ENCODE data around the gene PTPRK.

DNA sequence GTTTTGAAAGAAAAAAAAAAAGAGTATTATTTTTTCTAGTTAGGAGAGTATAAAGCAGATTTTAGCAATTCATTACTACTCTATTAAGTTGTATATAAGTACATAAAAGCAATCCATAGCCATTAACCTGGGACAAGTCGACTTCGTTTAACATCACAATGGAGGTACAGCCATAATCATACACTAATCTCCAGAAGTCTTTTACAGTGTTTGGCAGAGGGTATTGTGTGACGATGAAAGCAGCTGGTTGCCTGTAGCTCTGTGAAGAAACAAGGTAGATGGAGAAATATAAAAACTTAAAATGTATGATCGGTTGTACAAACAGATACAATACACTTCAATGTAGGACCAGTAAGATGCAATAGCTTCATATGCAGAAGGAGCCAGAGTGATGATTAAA is 543.6 kb downstream of the PTPRK start:
- TF ChIP-seq, protein P1, sequence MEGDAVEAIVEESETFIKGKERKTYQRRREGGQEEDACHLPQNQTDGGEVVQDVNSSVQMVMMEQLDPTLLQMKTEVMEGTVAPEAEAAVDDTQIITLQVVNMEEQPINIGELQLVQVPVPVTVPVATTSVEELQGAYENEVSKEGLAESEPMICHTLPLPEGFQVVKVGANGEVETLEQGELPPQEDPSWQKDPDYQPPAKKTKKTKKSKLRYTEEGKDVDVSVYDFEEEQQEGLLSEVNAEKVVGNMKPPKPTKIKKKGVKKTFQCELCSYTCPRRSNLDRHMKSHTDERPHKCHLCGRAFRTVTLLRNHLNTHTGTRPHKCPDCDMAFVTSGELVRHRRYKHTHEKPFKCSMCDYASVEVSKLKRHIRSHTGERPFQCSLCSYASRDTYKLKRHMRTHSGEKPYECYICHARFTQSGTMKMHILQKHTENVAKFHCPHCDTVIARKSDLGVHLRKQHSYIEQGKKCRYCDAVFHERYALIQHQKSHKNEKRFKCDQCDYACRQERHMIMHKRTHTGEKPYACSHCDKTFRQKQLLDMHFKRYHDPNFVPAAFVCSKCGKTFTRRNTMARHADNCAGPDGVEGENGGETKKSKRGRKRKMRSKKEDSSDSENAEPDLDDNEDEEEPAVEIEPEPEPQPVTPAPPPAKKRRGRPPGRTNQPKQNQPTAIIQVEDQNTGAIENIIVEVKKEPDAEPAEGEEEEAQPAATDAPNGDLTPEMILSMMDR (conservative IDR thresholded peaks at IDR 0.05 in 1 of 2, IDR thresholded peaks at IDR 0.05 in 1 of 2; ENCODE audit: low read depth in 1 of 2, low read length in 2 of 2): no peak
- TF ChIP-seq EZH2 (IDR thresholded peaks at IDR 0.05; ENCODE audit: low read length, missing control alignments): no peak

All from fibroblast of lung (primary cell).